GM10248 (cell line): ENCODE results near the gene ANXA8.
"Not testable (repeated sequence)": the region's sequence is repeated elsewhere in the genome, so short reads cannot be mapped to it uniquely, and the experiment has no call there.

Source experiments
- CTCF ChIA-PET: fragments of 300-600 bp; sonication (Branson Sonifier 250); formaldehyde crosslinking; extraction: SDS; loops from one replicate; lab custom pipeline; 2021; ENCODE audit warnings: antibody characterized with exemption; lab: Yijun Ruan, JAX
- POLR2A ChIA-PET: fragments of 350-650 bp; sonication (Branson Sonifier 250); formaldehyde crosslinking; extraction: SDS; loops from one replicate; lab custom pipeline; 2020; ENCODE audit warnings: antibody characterized with exemption; lab: Yijun Ruan, JAX
- DNase-seq: peaks from one replicate; pipeline ENCODE4 v3.0.0; 2012; ENCODE audit errors: extremely low spot score

The ANXA8 gene, protein sequence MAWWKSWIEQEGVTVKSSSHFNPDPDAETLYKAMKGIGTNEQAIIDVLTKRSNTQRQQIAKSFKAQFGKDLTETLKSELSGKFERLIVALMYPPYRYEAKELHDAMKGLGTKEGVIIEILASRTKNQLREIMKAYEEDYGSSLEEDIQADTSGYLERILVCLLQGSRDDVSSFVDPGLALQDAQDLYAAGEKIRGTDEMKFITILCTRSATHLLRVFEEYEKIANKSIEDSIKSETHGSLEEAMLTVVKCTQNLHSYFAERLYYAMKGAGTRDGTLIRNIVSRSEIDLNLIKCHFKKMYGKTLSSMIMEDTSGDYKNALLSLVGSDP

DNA sequence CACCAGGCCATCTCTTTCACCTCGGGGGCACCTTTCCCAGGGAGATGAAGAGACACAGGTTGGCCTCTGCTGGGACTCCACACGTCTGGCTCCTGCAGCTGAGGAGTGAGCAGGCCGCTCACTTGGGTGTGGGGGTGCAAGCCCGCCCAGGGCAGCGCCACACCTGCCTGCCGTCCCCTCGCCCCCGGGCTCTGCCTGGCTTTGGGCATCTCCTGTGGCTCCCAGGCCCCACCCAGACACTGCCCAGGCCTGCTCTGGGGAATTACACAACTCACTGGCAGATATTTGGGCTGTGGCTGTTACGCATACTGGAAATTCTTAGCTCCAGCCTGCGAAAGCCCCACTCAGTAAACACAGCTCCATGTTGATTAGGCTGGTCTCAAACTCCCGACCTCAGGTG is at the start of gene ANXA8:
Gene ANXA8 (minus strand): TSS at position 193 of the 400 bp plus-strand sequence. CDS start 182 bp downstream, at position 11.
- CTCF ChIA-PET, DNase-seq, POLR2A ChIA-PET: not testable (repeated sequence)

DNA sequence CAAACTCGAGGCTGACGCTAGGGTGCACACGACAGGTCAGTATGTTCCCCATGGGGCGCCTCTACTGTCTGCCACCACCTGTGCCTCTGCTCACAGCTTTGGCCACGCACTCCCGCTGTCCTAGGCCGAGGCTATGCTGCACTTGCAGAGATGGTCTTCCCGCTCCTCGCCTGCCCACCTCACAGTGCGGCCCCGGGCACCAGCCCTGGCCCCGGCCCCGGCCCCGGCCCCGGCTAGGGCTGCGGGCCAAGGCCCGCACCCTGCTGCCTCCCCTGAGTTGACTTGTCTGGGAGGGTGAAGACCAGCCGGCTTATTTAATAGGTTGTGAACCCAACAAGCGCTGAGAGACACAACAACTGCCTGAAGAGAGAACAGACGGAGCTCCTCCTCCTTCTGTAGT is 39.6 kb upstream of the ANXA8 start, which contains the start of gene AGAP9:
Gene AGAP9 (minus strand): TSS at position 164 of the 400 bp plus-strand sequence. CDS start 112 bp downstream, at position 52.
- DNase-seq, POLR2A ChIA-PET, CTCF ChIA-PET: not testable (repeated sequence)

DNA sequence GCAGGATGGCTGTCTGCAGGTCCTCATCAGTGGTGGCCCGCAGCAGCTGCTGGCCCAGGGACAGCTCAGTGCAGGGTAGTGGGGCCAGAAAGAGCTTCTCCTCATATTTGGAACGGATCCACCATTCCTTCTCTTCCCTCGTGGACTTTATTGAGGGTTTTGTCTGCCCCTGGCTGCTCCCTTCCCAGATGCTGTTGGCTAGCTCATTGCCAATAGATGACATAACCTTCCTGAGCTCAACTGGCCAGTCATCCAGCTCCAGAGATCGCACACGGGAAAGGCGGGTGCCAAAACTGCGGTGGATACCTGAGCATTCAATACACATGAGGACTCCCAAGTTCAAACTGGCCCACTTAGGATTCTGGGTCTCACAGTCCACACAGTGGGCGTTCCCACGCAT is 18.4 kb upstream of the ANXA8 start:
- CTCF ChIA-PET, POLR2A ChIA-PET, DNase-seq: not testable (repeated sequence)

DNA sequence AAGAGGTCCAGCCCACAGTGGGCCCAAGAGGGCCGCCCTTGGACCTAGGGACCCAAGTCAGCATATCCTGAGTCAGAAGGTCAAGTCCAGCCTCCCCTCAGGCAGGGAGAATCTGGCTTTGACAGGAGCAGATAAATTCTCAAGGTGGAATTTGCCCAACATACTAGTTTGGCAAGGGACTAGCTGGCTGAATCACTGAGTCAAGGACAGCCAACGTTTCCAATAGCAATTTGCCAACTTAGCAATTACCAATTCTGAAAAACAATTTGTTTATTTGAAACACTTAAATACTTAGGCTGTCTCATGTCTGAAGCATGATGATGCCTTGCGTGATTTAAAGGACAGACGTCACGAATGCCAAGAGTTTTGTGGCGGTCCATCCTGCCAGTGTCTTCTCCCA is 10.3 kb upstream of the ANXA8 start:
- POLR2A ChIA-PET, CTCF ChIA-PET: not testable (repeated sequence)

DNA sequence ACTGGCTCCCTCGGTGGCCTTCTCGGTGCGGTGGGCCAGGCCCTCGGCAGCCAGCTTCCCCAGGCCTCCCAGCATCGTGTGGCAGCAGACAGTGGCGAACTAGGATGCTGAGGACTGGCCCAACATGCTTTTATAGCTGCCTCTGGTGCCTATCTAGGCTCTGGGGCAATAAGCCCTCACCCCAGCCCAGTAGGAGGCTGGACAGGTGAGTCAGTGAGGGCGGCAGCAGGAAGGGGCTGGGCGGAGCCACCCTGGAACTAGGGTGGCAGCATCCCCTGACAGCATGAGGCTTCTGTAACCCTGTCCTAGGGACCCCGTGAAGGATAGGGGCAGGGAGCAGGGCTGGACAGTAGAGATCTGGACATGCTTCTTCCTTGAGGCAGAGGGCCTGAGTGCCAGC is 7.7 kb upstream of the ANXA8 start, which contains the start of gene FAM25G:
Gene FAM25G (minus strand): TSS at position 101 of the 400 bp plus-strand sequence. CDS start 26 bp downstream, at position 75.
- CTCF ChIA-PET, POLR2A ChIA-PET, DNase-seq: not testable (repeated sequence)

More for the DNA sequence above, 10.3 kb upstream of the ANXA8 start:
- not testable (repeated sequence) for DNase-seq

DNA sequence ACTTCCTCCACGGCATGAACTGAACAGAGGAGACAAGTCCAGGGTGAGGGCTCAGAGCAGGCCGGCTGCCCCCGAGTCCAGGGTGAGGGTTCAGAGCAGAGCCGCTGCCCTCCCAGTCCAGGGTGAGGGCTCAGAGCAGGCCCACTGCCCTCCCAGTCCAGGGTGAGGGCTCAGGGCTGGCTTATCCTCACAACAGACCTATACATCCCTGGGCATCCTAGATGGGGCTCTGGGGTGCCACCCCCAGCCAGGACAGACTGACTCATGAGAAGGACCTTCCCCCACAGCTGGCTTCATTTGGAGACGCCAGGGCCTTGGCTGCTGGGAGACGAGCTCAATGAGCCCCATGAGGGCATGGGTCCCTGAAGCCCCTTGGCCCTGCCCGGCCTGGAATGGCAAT is 5.7 kb upstream of the ANXA8 start:
- POLR2A ChIA-PET, CTCF ChIA-PET, DNase-seq: not testable (repeated sequence)

DNA sequence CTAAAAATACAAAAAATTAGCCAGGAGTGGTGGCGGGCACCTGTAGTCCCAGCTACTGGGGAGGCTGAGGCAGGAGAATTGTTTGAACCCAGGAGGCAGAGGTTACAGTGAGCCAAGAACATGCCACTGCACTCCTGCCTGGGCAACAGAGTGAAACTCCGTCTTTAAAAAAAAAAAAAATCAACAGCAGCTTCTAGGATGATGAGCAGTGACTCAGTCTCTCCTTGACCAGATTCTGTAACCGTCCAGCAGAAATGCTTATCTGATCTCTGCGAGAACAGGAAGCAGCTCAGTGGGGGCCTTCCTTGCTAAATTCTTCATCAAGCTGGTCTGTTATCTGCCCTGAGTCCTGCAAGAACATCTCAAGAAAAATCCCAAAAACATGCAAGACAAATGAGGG is 2.0 kb upstream of the ANXA8 start:
- DNase-seq, POLR2A ChIA-PET: not testable (repeated sequence)

DNA sequence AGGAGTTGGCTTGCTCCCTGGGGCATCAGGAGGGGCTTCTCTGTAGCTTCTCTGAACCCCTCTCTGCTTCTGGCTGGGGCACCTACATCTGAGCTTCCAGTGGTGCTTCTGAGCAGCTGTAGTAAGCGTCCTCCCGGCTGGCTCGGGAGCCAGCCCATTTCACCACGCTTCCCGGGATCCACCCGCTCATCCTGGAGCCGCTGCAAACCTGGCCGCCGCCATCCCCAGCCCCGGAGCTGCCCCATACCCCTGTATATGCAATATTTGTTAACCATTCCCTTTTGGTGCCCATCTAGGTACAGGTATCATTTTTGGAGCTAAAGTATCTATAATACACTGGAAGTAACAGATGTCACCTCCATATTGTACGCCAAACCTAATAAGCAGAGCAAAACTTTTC is 871 bp upstream of the ANXA8 start:
- CTCF ChIA-PET, DNase-seq, POLR2A ChIA-PET: not testable (repeated sequence)

More for the DNA sequence above, 2.0 kb upstream of the ANXA8 start:
- CTCF ChIA-PET, result not testable (repeated sequence)

DNA sequence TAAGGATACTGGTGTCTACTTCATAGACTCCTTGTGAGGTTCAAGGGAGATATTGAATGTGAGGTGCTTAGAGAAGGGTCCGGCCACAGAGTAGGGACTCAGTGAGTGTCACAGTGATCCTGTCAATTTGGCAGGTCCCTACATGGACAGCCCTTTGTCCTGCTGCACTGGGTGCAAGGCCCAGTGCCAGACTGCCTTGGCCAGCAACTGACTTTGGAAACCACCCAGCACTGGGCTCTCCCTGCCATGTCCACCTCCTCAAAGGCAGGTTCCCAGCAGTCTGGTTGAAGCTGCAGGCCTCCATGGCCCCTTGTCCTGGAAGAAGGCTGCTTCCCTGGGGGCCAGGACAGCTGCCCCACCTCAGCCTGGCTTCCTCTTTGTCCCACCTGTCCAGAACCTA is 1.5 kb downstream of the ANXA8 start:
- POLR2A ChIA-PET, CTCF ChIA-PET: not testable (repeated sequence)

DNA sequence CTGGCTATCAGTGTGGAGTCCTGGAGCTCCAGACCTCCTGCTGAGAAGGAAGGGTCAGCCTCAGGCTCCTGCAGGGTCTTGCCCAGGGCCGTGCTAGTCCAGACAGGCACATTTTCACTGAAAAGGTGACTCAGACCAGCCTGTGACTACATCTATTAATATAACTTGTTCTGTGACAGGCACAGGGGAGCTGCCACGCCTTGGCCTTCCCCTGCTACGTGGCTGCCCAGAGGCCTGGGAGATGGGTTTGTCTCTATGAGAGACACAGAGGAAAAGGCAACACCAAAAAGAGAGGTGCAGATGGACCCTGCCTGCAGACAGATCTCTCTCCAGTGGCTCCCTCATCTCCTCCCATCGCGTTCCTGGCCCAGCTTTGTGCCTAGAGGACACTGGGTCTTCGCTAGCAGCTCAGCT is 2.1 kb downstream of the ANXA8 start:
- CTCF ChIA-PET, POLR2A ChIA-PET, DNase-seq: not testable (repeated sequence)

More for the DNA sequence above, 1.5 kb downstream of the ANXA8 start:
- not testable (repeated sequence) for DNase-seq

DNA sequence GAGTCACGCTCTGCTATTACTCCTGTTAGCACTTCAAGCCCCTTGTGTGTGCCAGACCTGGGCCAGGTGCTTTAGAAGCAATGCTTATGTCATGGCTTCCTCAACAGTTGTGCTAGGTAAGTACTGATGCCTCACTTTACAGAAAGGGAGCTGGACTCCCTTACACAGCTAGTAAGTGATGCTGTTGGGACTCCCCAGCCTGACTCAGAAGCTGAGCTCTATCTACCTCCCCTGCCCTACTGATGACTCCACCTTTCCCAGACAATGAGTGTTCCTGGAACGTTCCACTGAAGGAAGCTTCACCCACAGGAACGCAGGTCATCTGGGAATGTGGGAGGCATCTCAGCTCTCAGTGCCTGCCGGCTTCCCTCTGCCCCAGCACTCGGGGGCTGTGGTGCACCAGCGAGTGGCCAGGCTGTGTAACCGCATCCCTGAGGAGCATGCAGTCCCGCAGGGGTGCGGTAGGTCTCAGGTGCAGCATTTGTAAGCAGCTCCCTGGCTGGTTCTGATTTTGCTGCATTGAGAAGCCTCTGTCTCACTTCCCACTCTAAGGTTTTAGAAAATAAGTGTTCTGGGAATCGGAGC is 2.6 kb downstream of the ANXA8 start:
- CTCF ChIA-PET, DNase-seq, POLR2A ChIA-PET: not testable (repeated sequence)

DNA sequence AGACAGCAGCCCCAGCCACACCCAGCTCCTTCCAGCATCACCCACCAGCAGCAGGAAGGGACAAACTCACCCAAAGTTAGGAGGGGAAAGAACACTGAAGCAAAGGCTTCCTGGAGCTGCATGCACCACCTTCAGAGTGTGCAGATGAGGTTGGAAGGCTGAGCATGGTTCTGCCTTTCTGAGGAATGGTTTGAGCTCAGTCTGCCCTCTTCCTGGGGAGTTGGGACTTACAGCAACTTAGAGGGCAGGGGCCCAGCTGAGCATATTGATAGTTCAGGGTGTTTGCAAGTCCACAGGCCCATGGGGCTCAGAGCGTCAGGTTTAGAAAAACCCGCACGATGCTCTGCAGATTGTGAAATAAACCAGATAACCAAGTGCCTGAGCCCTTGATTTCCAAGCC is 3.8 kb downstream of the ANXA8 start:
- POLR2A ChIA-PET, CTCF ChIA-PET, DNase-seq: not testable (repeated sequence)

DNA sequence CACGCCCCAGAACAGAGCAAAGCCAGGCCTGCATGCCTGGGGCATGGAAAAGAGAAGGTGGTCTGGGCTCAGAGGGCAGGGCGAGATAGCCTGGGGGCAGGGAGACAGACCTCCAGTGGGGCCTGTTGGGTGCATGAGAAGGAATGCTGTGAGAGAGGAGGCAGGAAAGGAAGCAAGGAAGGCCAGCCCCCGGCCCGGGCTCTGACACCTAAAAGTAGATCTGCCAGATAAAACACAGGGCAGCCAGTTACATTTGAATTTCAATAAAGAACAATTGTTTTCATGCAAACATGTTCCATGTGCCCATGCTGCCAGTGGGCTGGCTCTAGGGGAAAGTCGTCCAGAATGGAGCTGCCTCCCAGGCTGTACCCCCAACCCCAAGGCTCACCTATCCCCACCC is 5.8 kb downstream of the ANXA8 start:
- DNase-seq, POLR2A ChIA-PET, CTCF ChIA-PET: not testable (repeated sequence)

DNA sequence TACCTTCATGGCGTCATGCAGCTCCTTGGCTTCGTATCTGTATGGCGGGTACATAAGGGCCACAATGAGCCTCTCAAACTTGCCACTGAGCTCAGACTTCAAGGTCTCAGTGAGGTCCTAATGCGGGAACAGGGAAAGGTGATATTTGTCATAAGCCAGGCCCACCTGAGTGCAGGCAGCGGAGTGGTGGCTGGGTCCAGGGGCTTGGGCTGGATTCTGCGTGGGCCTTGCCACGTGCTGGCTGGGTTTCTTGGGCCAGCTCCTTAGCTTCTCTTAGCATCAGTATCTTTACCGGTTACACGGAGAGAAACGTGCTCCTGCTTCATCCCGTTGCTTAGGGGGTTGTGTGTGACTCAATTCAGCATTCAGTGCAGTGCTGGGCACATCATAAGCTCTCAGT is 6.8 kb downstream of the ANXA8 start:
- DNase-seq, POLR2A ChIA-PET, CTCF ChIA-PET: not testable (repeated sequence)

DNA sequence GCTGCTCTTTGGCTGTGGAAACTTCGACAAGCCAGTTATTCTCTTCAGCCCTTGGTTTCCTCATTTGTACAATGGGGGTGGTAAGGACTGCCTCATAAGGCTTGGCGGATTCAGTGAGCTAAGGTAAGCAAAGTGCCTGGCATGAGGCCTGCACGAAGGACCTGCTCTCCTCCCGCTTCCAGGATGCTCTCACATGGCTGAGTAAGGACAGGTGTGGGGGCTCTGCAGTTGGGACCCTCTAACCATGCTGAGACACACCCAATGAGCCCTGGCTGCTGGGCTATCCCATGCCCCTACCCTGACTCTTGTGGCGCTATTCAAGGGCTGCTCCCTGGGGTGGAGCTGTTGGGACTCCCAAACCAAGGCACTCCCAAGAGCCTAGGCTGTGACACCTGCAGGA is 8.8 kb downstream of the ANXA8 start:
- CTCF ChIA-PET, DNase-seq, POLR2A ChIA-PET: not testable (repeated sequence)

DNA sequence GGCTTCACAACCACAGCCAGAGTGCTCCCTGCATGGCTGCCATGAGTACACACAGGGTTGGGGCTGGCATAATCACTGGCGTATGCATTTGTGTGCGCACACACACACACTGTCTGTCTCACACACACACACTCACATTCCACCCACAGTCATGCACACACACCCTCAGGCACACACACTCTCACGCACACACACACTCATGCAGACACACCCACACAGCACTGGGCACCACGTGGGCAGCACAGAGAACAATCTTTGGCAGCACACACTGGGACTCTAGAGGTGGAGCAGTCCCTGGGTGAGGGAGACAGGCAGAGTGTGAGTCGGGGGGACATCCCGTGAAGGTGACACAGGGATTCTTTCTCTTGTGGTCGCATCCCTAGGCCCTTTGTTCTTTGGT is 10.4 kb downstream of the ANXA8 start:
- DNase-seq, POLR2A ChIA-PET, CTCF ChIA-PET: not testable (repeated sequence)

DNA sequence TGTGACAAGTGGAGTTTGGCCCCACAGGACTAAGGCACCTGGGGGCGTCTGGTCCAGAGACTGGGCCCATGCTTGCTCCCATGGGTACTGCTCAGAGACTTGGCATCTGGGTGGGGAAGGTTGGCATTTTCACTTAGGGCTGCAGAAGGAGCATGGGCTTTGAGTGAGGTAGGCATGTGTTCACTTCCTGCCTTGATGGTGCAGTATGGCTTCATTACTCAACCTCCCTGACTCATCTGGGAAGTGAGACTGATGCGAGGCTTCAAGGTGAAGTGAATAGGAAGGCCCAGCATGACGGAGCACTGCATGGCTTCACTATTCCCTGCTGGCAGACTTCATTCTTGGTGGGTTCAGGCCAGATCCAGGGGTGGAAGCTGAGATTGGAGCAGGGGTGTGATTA is 11.3 kb downstream of the ANXA8 start:
- CTCF ChIA-PET, POLR2A ChIA-PET: not testable (repeated sequence)

DNA sequence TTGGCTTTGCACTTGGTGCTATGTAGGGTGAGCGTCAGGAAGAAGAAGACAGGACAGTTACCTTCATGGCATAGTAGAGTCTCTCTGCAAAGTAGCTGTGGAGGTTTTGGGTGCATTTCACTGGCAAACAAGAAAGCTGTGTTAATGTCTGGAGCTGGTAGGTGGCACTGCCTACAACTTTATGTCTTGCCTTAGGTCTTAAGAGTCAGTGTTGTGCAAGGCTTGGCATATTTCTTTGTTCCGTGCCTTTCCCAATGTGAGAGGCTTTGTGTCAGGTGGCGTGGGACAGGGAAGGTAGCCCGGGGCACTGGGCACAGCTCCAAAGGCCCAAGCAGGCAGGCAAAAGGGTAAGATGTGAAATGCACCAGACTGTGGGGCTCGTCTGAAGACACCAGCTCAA is 11.8 kb downstream of the ANXA8 start:
- POLR2A ChIA-PET, DNase-seq, CTCF ChIA-PET: not testable (repeated sequence)

More for the DNA sequence above, 11.3 kb downstream of the ANXA8 start:
- DNase-seq, result not testable (repeated sequence)
